PFSK-1 (cell line): ENCODE measurements around the gene MYRF.

Source experiments
- FOXP2 ChIP-seq: optimal IDR thresholded peaks from 2 replicates; pipeline ENCODE3; 2011; ENCODE audit warnings: borderline replicate concordance, control low read depth, inconsistent platforms; ENCODE audit not compliant: insufficient read depth; ENCODE audit errors: extremely low read length, extremely low read depth
- POLR2AphosphoS5 ChIP-seq: IDR thresholded peaks from 2 replicates; pipeline ENCODE4 v1.6.1; 2012; ENCODE audit warnings: low read depth, mild to moderate bottlenecking, control low read depth, low read length, moderate library complexity
- TAF1 ChIP-seq: IDR thresholded peaks from 2 replicates; pipeline ENCODE4 v1.6.1; 2012; ENCODE audit warnings: low read length, control low read depth, borderline replicate concordance; ENCODE audit not compliant: insufficient read depth
- TF ChIP-seq, protein P1 (sequence below), 2 experiments: IDR thresholded peaks; 2 replicates each; pipeline versions ENCODE4 v1.6.1 to v1.8.0; 2011 to 2012; ENCODE audit warnings: low read depth in 2 of 2, low read length in 2 of 2, control low read depth in 1 of 2, inconsistent platforms in 1 of 2, mild to moderate bottlenecking in 1 of 2, moderate library complexity in 1 of 2; ENCODE audit not compliant: insufficient read depth in 1 of 2

DNA sequence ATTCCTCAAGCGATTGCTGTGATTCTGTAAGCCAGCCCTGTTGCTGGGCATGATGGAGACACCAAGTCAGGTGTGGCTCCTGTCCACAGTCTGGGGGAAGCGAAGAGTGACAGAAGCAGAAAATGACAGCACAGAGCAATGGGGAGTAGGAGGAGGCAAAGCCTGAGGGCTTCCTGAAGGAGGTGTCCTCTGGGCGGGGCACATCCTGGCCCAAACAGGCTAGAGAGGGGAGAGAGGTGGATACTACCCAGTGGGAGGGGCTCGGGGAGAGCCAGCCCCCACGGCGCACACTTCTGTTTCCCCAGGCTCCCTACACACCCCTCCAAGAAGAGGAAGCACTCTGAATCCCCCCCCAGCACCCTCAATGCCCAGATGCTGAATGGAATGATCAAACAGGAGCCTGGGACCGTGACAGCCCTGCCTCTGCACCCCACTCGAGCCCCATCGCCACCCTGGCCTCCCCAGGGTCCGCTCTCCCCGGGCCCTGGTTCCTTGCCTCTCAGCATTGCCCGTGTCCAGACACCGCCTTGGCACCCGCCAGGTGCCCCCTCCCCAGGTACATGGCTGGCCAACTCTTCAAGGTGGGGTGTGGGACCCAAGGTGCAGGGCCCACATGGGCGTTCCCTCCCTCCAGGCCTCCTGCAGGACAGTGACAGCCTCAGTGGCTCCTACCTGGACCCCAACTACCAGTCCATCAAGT lies 18.9 kb downstream of the MYRF start:
- no peak for TF ChIP-seq POLR2AphosphoS5
- TF ChIP-seq FOXP2: no peak
- TF ChIP-seq, protein P1, sequence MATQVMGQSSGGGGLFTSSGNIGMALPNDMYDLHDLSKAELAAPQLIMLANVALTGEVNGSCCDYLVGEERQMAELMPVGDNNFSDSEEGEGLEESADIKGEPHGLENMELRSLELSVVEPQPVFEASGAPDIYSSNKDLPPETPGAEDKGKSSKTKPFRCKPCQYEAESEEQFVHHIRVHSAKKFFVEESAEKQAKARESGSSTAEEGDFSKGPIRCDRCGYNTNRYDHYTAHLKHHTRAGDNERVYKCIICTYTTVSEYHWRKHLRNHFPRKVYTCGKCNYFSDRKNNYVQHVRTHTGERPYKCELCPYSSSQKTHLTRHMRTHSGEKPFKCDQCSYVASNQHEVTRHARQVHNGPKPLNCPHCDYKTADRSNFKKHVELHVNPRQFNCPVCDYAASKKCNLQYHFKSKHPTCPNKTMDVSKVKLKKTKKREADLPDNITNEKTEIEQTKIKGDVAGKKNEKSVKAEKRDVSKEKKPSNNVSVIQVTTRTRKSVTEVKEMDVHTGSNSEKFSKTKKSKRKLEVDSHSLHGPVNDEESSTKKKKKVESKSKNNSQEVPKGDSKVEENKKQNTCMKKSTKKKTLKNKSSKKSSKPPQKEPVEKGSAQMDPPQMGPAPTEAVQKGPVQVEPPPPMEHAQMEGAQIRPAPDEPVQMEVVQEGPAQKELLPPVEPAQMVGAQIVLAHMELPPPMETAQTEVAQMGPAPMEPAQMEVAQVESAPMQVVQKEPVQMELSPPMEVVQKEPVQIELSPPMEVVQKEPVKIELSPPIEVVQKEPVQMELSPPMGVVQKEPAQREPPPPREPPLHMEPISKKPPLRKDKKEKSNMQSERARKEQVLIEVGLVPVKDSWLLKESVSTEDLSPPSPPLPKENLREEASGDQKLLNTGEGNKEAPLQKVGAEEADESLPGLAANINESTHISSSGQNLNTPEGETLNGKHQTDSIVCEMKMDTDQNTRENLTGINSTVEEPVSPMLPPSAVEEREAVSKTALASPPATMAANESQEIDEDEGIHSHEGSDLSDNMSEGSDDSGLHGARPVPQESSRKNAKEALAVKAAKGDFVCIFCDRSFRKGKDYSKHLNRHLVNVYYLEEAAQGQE (IDR thresholded peaks at IDR 0.05; ENCODE audit: insufficient read depth in 1 of 2, low read depth in 2 of 2, low read length in 2 of 2): no peak
- no peak for TF ChIP-seq TAF1
